ENCODE data around the gene ERICH3.
A peak's percentile ranks its signal among the peaks of the same experiment; 100 is the strongest.

ERICH3 gene

DNA sequence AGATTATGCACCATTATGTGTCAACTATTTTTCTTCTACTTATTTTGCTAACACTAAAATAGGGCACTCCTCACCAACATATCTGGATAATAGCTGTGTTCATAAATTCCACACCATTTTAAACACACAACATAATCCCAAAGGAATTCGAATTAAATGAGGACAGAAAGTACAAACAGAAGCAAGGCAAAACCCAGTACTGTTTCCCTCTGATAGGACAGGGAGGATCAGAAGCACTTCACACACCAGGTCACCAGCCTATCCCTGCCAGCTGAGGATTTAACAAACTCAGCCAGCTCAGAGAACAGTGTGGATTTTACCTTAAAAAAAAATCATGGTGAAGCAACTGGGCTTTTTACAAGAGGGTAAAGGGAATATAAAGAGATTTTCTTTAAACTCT, 39.3 kb upstream of the ERICH3 start:
- no peak for DNase-seq (ENCODE audit: low read depth, low spot score)
- Histone ChIP-seq H3K9ac (ENCODE audit: insufficient read length) (no peak overlapping the region), H3K36me3 (ENCODE audit: insufficient read depth, low read length) (peaks cover 9% of the 10 kb centered on the region), H3K27ac (no peak overlapping the region), H3K4me3 (no peak overlapping the region), H3K9me3 (ENCODE audit: low read depth, low read length) (no peaks in the 10 kb centered on the region)
- no peak for TF ChIP-seq EZH2 (IDR thresholded peaks at IDR 0.05)
- no peak for TF ChIP-seq POLR2AphosphoS5 (IDR thresholded peaks at IDR 0.05; ENCODE audit: borderline replicate concordance, low read depth, low read length)
- TF ChIP-seq FOXP2 (optimal IDR thresholded peaks at IDR 0.05; ENCODE audit: control extremely low read depth, extremely low read length, insufficient read depth), result no peak

DNA sequence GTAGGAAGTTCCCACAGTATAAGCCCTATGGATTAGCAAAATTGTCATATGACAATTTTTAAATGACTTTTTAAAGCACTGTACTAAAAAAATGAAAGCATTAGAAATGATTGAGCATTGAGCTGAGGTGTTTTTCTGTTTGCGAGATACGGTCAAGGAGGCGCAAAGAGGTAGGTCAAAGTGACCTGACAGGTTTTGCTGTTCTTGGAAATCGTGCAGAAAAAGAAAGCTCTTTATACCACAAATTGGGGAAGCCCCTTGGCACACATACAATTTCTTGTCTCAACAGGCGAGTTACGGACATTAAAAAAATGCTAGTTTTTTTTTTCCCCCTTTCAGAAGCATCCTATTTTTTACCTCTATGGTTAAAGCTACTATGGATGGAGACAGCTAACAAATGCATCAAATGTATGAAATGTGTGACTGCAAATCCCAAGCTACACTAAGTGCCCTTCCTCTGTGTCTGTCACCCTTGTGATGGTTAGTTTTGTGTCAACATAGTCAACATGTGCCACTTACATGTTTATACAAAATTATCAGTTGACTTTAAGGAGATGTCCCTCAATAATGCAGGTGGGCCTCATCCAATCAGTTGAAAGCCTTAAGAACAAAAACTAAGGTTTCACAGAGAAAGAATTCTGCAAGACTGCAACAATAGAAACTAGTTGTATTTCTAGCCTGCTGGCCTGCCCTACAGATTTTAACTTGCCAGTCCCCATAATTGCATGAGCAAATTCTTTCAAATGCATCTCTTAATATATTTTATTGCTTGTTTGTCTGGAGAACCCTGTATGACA, 30.0 kb upstream of the ERICH3 start:
- no peak overlapping the region for H3K4me3 ChIP-seq
- TF ChIP-seq EZH2 (IDR thresholded peaks at IDR 0.05) (no peak), FOXP2 (optimal IDR thresholded peaks at IDR 0.05; ENCODE audit: control extremely low read depth, extremely low read length, insufficient read depth) (no peak), POLR2AphosphoS5 (IDR thresholded peaks at IDR 0.05; ENCODE audit: borderline replicate concordance, low read depth, low read length) (no peak)
- no peak for DNase-seq (ENCODE audit: low read depth, low spot score)
- H3K36me3 ChIP-seq (ENCODE audit: insufficient read depth, low read length), result peaks cover 18% of the 10 kb centered on the region
- no peak overlapping the region for H3K9ac ChIP-seq (ENCODE audit: insufficient read length)
- H3K9me3 ChIP-seq (ENCODE audit: low read depth, low read length), result no peaks in the 10 kb centered on the region
- H3K27ac ChIP-seq, result no peak overlapping the region

DNA sequence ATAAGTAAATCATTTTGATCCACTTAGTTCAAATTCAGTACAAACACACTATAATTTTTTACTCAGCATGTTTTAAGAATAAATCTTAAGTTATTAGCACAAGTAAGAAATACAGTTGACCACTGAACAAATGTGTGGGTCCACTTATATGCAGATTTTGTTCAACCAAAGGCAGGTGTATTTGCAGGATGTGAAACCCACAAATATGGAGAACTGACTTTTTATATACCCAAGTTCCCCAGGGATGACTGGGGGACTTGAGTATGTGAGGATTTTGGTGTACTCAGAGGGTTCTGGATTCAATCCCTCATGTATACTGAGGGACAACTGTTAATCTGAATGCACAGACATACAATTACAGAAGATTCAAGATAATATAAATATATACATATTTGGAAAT, 25.7 kb upstream of the ERICH3 start:
- no peak overlapping the region for H3K4me3 ChIP-seq
- no peak for DNase-seq (ENCODE audit: low read depth, low spot score)
- H3K9ac ChIP-seq (ENCODE audit: insufficient read length), result no peak overlapping the region
- peaks cover 4% of the 10 kb centered on the region; the same call in 1 of the 2 replicates for H3K36me3 ChIP-seq (ENCODE audit: insufficient read depth, low read length)
- no peaks in the 10 kb centered on the region for H3K9me3 ChIP-seq (ENCODE audit: low read depth, low read length)
- TF ChIP-seq POLR2AphosphoS5 (IDR thresholded peaks at IDR 0.05; ENCODE audit: borderline replicate concordance, low read depth, low read length) (no peak), FOXP2 (optimal IDR thresholded peaks at IDR 0.05; ENCODE audit: control extremely low read depth, extremely low read length, insufficient read depth) (no peak), EZH2 (IDR thresholded peaks at IDR 0.05) (no peak)
- H3K27ac ChIP-seq, result no peak overlapping the region

DNA sequence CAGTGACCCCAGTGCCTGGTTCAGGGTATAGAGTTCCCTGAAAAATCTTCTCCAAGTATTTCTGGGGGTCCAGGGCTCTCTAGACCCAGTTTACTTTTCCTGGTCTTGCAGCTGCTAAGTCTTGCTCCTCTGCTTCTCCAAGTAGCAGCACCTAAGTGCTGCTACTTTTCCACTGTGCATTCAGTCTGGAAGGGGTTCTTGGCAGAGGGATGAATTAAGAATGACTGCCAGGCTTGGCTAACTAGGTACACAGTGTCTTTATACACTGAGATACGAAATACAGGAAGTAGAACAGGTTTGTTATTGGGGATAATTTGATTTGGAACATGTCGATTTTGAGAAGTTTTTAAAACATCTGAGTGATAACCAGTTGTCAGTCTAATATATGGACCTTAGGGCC, 24.2 kb upstream of the ERICH3 start:
- Histone ChIP-seq H3K36me3 (ENCODE audit: insufficient read depth, low read length) (no peaks in the 10 kb centered on the region), H3K9ac (ENCODE audit: insufficient read length) (no peak overlapping the region), H3K27ac (no peak overlapping the region), H3K9me3 (ENCODE audit: low read depth, low read length) (no peaks in the 10 kb centered on the region), H3K4me3 (no peak overlapping the region)
- no peak for DNase-seq (ENCODE audit: low read depth, low spot score)
- TF ChIP-seq FOXP2 (optimal IDR thresholded peaks at IDR 0.05; ENCODE audit: control extremely low read depth, extremely low read length, insufficient read depth), result no peak
- no peak for TF ChIP-seq POLR2AphosphoS5 (IDR thresholded peaks at IDR 0.05; ENCODE audit: borderline replicate concordance, low read depth, low read length)
- TF ChIP-seq EZH2 (IDR thresholded peaks at IDR 0.05), result no peak

DNA sequence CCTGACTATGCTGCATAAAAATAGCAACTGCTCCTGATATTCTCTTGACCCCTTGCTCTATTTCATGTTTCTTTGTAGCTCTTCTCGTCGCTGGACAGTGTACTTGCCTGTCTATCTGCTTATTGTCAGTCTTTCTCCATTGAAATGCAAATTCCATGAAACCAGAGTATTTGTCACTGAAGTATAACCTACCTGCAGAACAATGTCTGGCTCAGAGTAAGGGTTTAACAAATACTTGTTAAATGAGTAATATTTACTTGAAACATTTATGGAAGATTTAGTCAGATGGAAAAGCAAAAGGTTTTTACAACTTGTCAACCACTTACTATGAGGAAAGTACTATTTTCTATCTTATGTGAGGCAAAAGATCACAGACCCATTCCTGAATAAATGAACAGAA, 19.9 kb upstream of the ERICH3 start:
- Histone ChIP-seq H3K9me3 (ENCODE audit: low read depth, low read length) (no peaks in the 10 kb centered on the region), H3K4me3 (no peak overlapping the region), H3K27ac (no peak overlapping the region), H3K36me3 (ENCODE audit: insufficient read depth, low read length) (no peaks in the 10 kb centered on the region), H3K9ac (ENCODE audit: insufficient read length) (no peak overlapping the region)
- no peak for DNase-seq (ENCODE audit: low read depth, low spot score)
- TF ChIP-seq FOXP2 (optimal IDR thresholded peaks at IDR 0.05; ENCODE audit: control extremely low read depth, extremely low read length, insufficient read depth), result no peak
- no peak for TF ChIP-seq POLR2AphosphoS5 (IDR thresholded peaks at IDR 0.05; ENCODE audit: borderline replicate concordance, low read depth, low read length)
- TF ChIP-seq EZH2 (IDR thresholded peaks at IDR 0.05), result no peak

DNA sequence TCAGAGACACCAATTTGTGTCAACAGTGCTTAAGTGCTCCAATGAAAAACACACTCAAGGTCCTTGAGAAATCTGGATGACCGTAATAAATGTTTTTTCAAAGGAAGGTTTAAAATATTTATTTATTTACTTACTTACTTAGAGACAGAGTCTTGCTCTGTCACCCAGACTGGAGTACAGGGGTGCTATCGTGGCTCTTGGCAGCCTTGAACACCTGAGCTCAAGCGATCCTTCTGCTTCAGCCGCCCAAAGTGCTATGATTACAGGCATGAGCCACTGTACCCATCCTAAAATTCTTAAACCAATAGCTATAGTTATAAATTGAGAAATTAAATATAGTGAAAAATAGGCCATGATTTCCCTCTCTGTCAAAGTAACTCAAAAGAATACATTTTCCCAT, 17.3 kb upstream of the ERICH3 start:
- no peak overlapping the region for H3K27ac ChIP-seq
- H3K9ac ChIP-seq (ENCODE audit: insufficient read length), result no peak overlapping the region
- H3K36me3 ChIP-seq (ENCODE audit: insufficient read depth, low read length), result no peaks in the 10 kb centered on the region
- no peaks in the 10 kb centered on the region for H3K9me3 ChIP-seq (ENCODE audit: low read depth, low read length)
- TF ChIP-seq EZH2 (IDR thresholded peaks at IDR 0.05), result no peak
- TF ChIP-seq POLR2AphosphoS5 (IDR thresholded peaks at IDR 0.05; ENCODE audit: borderline replicate concordance, low read depth, low read length), result no peak
- no peak for TF ChIP-seq FOXP2 (optimal IDR thresholded peaks at IDR 0.05; ENCODE audit: control extremely low read depth, extremely low read length, insufficient read depth)
- no peak overlapping the region for H3K4me3 ChIP-seq
- no peak for DNase-seq (ENCODE audit: low read depth, low spot score)

DNA sequence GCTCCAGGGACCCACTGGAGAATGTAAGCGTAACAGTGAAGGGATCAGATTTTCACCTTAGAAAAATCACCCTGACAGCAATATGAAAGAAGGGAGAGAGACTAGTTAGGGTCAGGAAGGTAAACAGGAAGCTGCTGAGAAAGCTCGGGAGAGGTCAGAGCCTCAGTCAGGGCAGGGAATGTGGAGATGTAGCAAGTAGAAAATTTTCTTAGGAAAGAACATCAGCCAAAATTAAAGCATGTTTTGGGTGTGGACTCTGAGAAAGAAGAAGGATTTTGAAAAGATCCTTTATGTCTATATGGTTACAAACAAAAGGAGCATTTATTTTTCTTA, 16.7 kb upstream of the ERICH3 start:
- H3K9me3 ChIP-seq (ENCODE audit: low read depth, low read length), result no peaks in the 10 kb centered on the region
- H3K9ac ChIP-seq (ENCODE audit: insufficient read length), result no peak overlapping the region
- H3K36me3 ChIP-seq (ENCODE audit: insufficient read depth, low read length), result no peaks in the 10 kb centered on the region
- DNase-seq (ENCODE audit: low read depth, low spot score), result no peak
- H3K27ac ChIP-seq, result no peak overlapping the region
- TF ChIP-seq POLR2AphosphoS5 (IDR thresholded peaks at IDR 0.05; ENCODE audit: borderline replicate concordance, low read depth, low read length), result no peak
- no peak overlapping the region for H3K4me3 ChIP-seq

DNA sequence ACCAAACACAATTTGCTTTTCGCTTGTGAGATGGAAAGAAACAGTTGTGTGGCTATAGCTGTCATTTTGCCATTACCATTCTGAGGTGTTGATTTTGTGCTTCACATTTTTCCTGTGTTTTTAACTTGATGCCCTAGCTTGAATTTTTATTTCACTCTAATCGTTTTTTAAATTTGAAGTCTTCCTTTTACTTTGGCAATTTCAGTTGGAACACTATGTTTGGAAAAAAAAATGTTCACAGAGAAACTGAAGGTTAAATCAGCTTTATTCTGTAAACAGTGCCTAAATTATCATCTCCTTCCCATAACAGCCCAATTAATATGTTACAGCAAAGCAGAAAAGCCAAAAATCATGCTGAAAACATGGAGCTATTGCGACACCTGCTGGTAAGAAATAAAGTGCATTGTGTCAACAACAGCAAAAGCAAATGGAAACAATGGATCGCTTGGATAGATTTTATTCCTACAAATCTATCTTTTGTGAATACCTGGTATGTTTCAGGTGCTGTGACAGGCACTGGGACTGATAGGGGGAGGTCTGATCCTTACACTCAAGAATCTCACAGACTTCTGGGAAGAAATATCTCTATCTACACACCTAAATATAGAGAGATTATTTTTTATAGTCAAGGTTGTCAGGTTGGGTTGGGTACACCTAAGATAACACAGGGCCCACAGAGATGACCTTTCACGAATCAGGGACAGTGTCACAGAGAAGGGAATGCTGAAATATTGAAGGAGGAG, 16.2 kb upstream of the ERICH3 start:
- peak; percentile 64 for DNase-seq (ENCODE audit: low read depth, low spot score)
- Histone ChIP-seq H3K4me3 (no peak overlapping the region), H3K9ac (ENCODE audit: insufficient read length) (no peak overlapping the region), H3K36me3 (ENCODE audit: insufficient read depth, low read length) (no peaks in the 10 kb centered on the region), H3K27ac (no peak overlapping the region), H3K9me3 (ENCODE audit: low read depth, low read length) (no peaks in the 10 kb centered on the region)
- no peak for TF ChIP-seq POLR2AphosphoS5 (IDR thresholded peaks at IDR 0.05; ENCODE audit: borderline replicate concordance, low read depth, low read length)

All from SK-N-MC (cell line).